ENCODE measurements around the gene MAN1C1.

DNA sequence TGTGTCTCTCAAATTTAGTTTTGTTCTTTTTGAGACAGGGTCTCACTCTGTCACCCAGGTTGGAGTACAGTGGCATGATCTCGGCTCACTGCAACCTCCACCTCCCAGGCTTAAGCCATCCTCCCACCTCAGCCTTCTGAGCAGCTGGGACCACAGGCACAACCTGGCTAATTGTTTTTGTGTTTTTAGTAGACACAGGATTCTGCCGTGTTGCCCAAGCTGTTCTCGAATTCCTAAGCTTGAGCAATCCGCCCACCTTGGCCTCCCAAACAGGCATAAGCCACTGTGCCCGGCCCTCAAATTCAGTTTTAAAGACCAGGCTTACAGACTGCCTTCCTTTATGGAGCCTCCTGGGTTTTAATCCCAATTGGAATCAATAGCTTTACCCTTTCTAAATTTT lies 99.7 kb downstream of the MAN1C1 start:
- no peak for TF ChIP-seq CTCF (conservative IDR thresholded peaks at IDR 0.05 in 1 of 2, IDR thresholded peaks at IDR 0.05 in 1 of 2; ENCODE audit: extremely low read depth in 1 of 2, insufficient read depth in 1 of 2, low read depth in 1 of 2, low read length in 2 of 2)
- TF ChIP-seq EZH2 (IDR thresholded peaks at IDR 0.05; ENCODE audit: borderline replicate concordance, low read length) = no peak
